GM12878 (cell line): Measurements from ENCODE around the gene LAMA5. TPM values are rescaled to one million over a fixed set of nuclear protein-coding genes. Genes with fewer than 3 reads are reported as not detected.

Source experiments
- ATAC-seq: fragments of 200-7000 bp; cut with Tn5 transposase; 3 replicates; pipeline ENCODE4 v1.9.1; 2020; ENCODE audit warnings: mild to moderate bottlenecking, moderate library complexity
- BruUV-seq: library from RNA; stranded (reverse); fragments of 400-500 nt; replicated peaks from 2 replicates; lab custom pipeline; 2021; lab: Mats Ljungman, UMichigan
- CTCF ChIA-PET: fragments of 300-600 bp; sonication (Branson Sonifier 250); formaldehyde crosslinking; extraction: SDS; loops from one replicate; lab custom pipeline; 2021; ENCODE audit warnings: inconsistent platforms; lab: Yijun Ruan, JAX
- POLR2A ChIA-PET: fragments of 350-600 bp; formaldehyde crosslinking; extraction: SDS; loops from one replicate; lab custom pipeline; 2021; ENCODE audit warnings: inconsistent platforms; lab: Charles Lee
- RAD21 ChIA-PET: fragments of 300-600 bp; sonication (Branson Sonifier 250); formaldehyde crosslinking; loops from one replicate; lab custom pipeline; 2023; ENCODE audit warnings: antibody characterized with exemption; ENCODE audit not compliant: unreplicated experiment; lab: Charles Lee
- SMC1A ChIA-PET: fragments of 300-600 bp; sonication (Branson Sonifier 250); formaldehyde crosslinking; loops from one replicate; lab custom pipeline; 2023; ENCODE audit not compliant: unreplicated experiment, uncharacterized antibody; lab: Charles Lee
- DNase-seq: peaks from one replicate; pipeline ENCODE4 v3.0.0-alpha.2; 2011; ENCODE audit warnings: low read depth, low spot score
- FAIRE-seq: peaks from 3 replicates; lab custom pipeline; 2011; peaks lifted over from hg19 to GRCh38; lab: Jason Lieb, UNC
- H2AFZ ChIP-seq: 2 replicates; pipeline ENCODE4 v1.6.0; 2011; ENCODE audit warnings: low read depth, low read length, control low read depth; ENCODE audit not compliant: control insufficient read depth
- H3K27ac ChIP-seq: 2 replicates; pipeline ENCODE4 v1.5.1; 2011; ENCODE audit warnings: control low read depth; ENCODE audit not compliant: control insufficient read depth, insufficient read depth
- H3K27me3 ChIP-seq, 2 experiments: replicated peaks in 1 of 2; 2 replicates each; pipeline versions ENCODE4 v1.6.0 to v1.6.1; 2011; ENCODE audit warnings: low read length in 1 of 2; ENCODE audit not compliant: control insufficient read depth in 2 of 2, insufficient read depth in 2 of 2
- H3K36me3 ChIP-seq, 2 experiments: 2 replicates each; pipeline ENCODE4 v1.5.1; 2011; ENCODE audit warnings: low read length in 1 of 2; ENCODE audit not compliant: control insufficient read depth in 2 of 2, insufficient read depth in 2 of 2
- H3K4me1 ChIP-seq: 2 replicates; pipeline ENCODE4 v1.6.1; 2011; ENCODE audit warnings: mild to moderate bottlenecking, low read length, moderate library complexity, mixed read lengths; ENCODE audit not compliant: control insufficient read depth, insufficient read depth
- H3K4me2 ChIP-seq: 2 replicates; pipeline ENCODE4 v1.6.0; 2011; ENCODE audit warnings: control low read depth; ENCODE audit not compliant: control insufficient read depth, insufficient read depth
- H3K4me3 ChIP-seq: fragments of 200-600 bp; sonication (generic); 2 replicates; pipeline ENCODE4 v1.5.1; 2016
- H3K79me2 ChIP-seq: 2 replicates; pipeline ENCODE4 v1.6.0; 2011; ENCODE audit warnings: low read length; ENCODE audit not compliant: control insufficient read depth, insufficient read depth
- H3K9ac ChIP-seq: 2 replicates; pipeline ENCODE4 v1.8.0; 2011; ENCODE audit warnings: low read length, control low read depth, mixed read lengths; ENCODE audit not compliant: control insufficient read depth, insufficient read depth
- H3K9me3 ChIP-seq: replicated peaks from 3 replicates; pipeline ENCODE4 v1.5.1; 2011; ENCODE audit warnings: mild to moderate bottlenecking, low read length; ENCODE audit not compliant: control insufficient read depth, insufficient read depth
- H4K20me1 ChIP-seq: 2 replicates; pipeline ENCODE4 v1.6.0; 2011; ENCODE audit not compliant: control insufficient read depth, insufficient read depth
- CEBPB ChIP-seq, 2 experiments: fragments of 150-350 bp in 1 of 2; IDR thresholded peaks; 2 replicates each; pipeline ENCODE4 v1.6.1; 2012 to 2014; ENCODE audit warnings: low read depth in 2 of 2, low read length in 2 of 2, borderline replicate concordance in 1 of 2, inconsistent platforms in 1 of 2
- POU2F2 ChIP-seq: IDR thresholded peaks from 3 replicates; pipeline ENCODE4 v1.6.1; 2011; ENCODE audit warnings: low read depth, mild to moderate bottlenecking, low read length, borderline replicate concordance
- SRF ChIP-seq, 2 experiments: IDR thresholded peaks; 2 replicates each; pipeline ENCODE4 v1.6.1; 2011; ENCODE audit warnings: low read depth in 2 of 2, low read length in 2 of 2, mild to moderate bottlenecking in 1 of 2, moderate library complexity in 1 of 2
- WGBS: methylation state at CpG from one replicate; pipeline ENCODE4 v1.1.6; 2016; ENCODE audit warnings: low lambda C conversion rate; ENCODE audit not compliant: insufficient replicate concordance, insufficient coverage; ENCODE audit errors: missing lambda C conversion rate; 5-methylcytosine and 5-hydroxymethylcytosine counted together
- in situ Hi-C: fragments of 300-500 bp; cut with MboI; formaldehyde crosslinking; loops from 9 replicates; pipeline ENCODE4 v1.14.3; 2018; ENCODE audit warnings: mixed read lengths
- intact Hi-C: fragments of 100-400 bp; cut with micrococcal nuclease; formaldehyde crosslinking; loops from one replicate; pipeline ENCODE4 v1.14.2; 2022; ENCODE audit not compliant: unreplicated experiment
- polyA plus RNA-seq, 11 experiments: library from polyadenylated mRNA; depleted of rRNA in 4 of 11; unstranded in 6 of 11; stranded (reverse) in 5 of 11; fragments of >200 nt; fragmentation: Nextera tagmentation in 4 of 11; fragmentation: Illumina TruSeq in 1 of 11; extraction: Ambion mirVana in 4 of 11; extraction: Trizol in 1 of 11; gene quantifications; 1 replicate in 1 of 11; 2 replicates in 10 of 11; pipeline versions ENCODE4 v1.2.1 to v1.2.3, GENCODE V29; 2011 to 2016; ENCODE audit warnings: inconsistent platforms in 2 of 11, missing spikeins in 2 of 11, low read depth in 1 of 11
- total RNA-seq, 4 experiments: library from RNA; depleted of rRNA in 3 of 4; stranded (reverse); fragments of >200 nt in 3 of 4; fragmentation: Illumina TruSeq in 1 of 4; extraction: Trizol in 1 of 4; gene quantifications; 2 replicates each; pipeline versions ENCODE4 v1.2.1 to v1.2.3, GENCODE V29; 2013 to 2021

The LAMA5 gene
- total and polyA plus RNA-seq, 10 of the 15 experiments (the other 5 are each of a cell fraction or from before 2014, with no cell fraction given): 0.09 to 3.1 (median 1.6) TPM; not detected in 3

DNA sequence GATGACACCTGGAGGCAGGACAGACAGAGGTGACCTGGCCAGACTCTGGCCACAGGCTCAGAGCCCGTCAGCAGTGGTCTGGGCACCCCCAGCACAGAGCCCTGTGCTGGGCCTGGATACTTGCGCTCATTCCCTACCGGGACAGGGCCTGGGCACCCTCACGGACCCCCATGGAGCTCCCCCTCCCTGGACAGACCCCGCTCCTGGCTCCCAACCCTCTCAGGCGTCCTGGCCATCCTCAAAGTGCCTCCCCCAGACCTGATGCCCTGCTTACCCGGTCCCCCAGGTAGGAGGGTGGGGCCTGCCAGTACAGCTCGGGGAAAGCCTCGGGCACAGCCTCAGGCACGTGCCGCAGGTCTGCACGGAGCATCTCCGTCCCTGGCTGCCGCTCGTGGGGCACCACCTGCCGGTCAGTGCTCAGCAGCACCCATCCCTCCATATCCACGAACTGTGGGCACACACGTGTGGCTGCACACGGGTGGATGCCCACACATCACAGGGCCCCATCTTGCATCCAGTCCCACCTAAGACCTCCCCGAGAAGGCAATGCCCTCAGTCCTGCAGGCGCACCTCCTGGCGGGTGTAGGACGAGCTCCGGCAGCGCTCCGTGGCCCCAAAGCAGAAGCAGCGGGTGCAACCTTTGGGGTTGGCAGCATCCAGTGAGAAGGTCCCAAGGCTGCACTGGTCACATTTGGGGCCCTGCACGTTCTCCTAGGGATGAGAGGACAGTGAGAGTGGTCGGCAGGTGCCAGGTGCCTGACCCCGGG, 40.0 kb downstream of the LAMA5 start (continued):
- no peak for TF ChIP-seq SRF (IDR thresholded peaks at IDR 0.05; ENCODE audit: low read depth in 2 of 2, low read length in 2 of 2)
- TF ChIP-seq CEBPB (IDR thresholded peaks at IDR 0.05; ENCODE audit: borderline replicate concordance in 1 of 2, low read depth in 2 of 2, low read length in 2 of 2): no peak

DNA sequence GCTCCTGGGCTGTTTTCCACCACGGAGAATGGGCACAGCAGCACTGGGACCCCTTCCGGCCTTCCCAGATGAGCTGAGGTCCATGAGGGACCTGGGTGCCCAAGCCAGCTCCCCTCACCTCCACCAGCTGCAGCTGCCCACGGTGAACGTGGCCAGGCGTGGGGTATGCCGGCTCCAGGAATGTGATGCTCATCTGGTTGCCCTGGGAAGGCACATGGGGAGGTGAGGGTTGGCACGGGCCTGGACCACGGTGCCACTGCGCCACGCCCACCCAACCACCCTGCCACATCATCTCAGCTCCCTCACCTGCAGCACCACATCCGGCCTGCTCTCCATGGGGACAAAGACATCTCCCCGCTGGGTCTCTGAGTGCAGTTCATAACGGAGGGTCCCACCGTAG, 40.6 kb downstream of the LAMA5 start:
- in situ Hi-C loops: no loop called here
- H4K20me1 ChIP-seq: no peaks in the 10 kb centered on the region
- H3K9me3 ChIP-seq: no peaks in the 10 kb centered on the region
- no peak for DNase-seq
- RAD21 ChIA-PET: no interaction called here
- POLR2A ChIA-PET: no interaction called here
- no peaks in the 10 kb centered on the region for H3K79me2 ChIP-seq
- ATAC-seq: no peak
- H3K4me2 ChIP-seq: no peak overlapping the region
- no peaks in the 10 kb centered on the region for H3K36me3 ChIP-seq
- BruUV-seq: no TSS peak
- no peaks in the 10 kb centered on the region for H3K27me3 ChIP-seq
- no peak overlapping the region for H3K27ac ChIP-seq
- H3K4me1 ChIP-seq: no peaks in the 10 kb centered on the region
- WGBS: 46% methylated on average over 14 of the region's 14 CpGs
- no peak overlapping the region for H3K9ac ChIP-seq
- SMC1A ChIA-PET: no interaction called here
- TF ChIP-seq POU2F2: no peak
- FAIRE-seq: no peak
- no peak overlapping the region for H2AFZ ChIP-seq
- no peak overlapping the region for H3K4me3 ChIP-seq
- CTCF ChIA-PET: no interaction called here
- intact Hi-C loops: no loop called here
